PFSK-1 (cell line): ENCODE results near the gene CNOT3.

Source experiments
- FOXP2 ChIP-seq: optimal IDR thresholded peaks from 2 replicates; pipeline ENCODE3; 2011; ENCODE audit warnings: borderline replicate concordance, control low read depth, inconsistent platforms; ENCODE audit not compliant: insufficient read depth; ENCODE audit errors: extremely low read length, extremely low read depth
- POLR2AphosphoS5 ChIP-seq: IDR thresholded peaks from 2 replicates; pipeline ENCODE4 v1.6.1; 2012; ENCODE audit warnings: low read depth, mild to moderate bottlenecking, control low read depth, low read length, moderate library complexity
- SIN3A ChIP-seq: IDR thresholded peaks from 2 replicates; pipeline ENCODE4 v1.6.1; 2012; ENCODE audit warnings: mild to moderate bottlenecking, low read length, moderate library complexity, borderline replicate concordance; ENCODE audit not compliant: insufficient read depth

GRCh38 chr19:54204767-54205468 is 67.4 kb downstream of the CNOT3 start:
- TF ChIP-seq POLR2AphosphoS5 = no peak
- TF ChIP-seq SIN3A = no peak
- no peak for TF ChIP-seq FOXP2
